ENCODE data around the gene DHODH.
"Not testable (repeated sequence)": the region's sequence is repeated elsewhere in the genome, so short reads cannot be mapped to it uniquely, and the experiment has no call there.

DHODH gene

DNA sequence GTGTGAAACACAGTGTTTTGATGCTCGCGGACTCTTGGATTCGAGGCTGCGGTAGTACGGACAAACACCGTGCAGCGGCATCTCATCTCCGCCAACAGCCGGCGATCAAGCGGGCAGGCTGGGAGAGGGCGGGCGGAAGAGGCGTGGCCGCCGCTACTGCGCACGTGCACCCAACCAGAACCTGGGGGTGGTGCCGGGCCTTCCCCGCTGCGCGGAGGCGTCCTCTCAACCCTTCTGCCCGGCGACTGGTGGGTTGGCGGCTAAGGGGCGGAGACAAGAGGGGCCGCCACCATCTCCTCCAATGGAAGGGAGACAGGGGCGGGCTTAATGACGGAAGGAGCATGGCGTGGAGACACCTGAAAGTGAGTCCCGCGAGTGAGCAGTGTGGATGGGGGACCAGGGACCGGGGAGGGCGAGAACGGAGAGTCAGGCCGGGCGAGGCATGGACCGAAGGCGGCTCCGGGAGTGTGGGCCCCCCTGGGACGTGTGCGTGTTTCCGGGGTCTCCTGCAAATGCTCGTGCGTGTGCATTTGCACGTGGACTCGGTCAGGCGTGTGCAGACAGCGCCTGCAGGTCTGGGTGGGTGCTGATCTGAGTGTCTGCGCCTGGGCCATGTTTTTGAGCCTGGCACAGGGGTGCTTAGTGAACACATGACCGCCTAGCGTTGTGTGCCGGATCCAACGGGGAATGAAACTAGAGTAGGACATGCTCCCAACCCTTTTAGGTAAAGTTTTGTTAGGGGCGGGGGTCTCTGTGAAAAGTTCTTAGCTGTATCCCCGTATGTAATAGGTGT lies at the start of gene DHODH:
DHODH (plus strand) TSS at position 321 of the 793 bp plus-strand sequence; CDS start at position 342, 21 bp downstream.
- peak; percentile 93 for DNase-seq

DNA sequence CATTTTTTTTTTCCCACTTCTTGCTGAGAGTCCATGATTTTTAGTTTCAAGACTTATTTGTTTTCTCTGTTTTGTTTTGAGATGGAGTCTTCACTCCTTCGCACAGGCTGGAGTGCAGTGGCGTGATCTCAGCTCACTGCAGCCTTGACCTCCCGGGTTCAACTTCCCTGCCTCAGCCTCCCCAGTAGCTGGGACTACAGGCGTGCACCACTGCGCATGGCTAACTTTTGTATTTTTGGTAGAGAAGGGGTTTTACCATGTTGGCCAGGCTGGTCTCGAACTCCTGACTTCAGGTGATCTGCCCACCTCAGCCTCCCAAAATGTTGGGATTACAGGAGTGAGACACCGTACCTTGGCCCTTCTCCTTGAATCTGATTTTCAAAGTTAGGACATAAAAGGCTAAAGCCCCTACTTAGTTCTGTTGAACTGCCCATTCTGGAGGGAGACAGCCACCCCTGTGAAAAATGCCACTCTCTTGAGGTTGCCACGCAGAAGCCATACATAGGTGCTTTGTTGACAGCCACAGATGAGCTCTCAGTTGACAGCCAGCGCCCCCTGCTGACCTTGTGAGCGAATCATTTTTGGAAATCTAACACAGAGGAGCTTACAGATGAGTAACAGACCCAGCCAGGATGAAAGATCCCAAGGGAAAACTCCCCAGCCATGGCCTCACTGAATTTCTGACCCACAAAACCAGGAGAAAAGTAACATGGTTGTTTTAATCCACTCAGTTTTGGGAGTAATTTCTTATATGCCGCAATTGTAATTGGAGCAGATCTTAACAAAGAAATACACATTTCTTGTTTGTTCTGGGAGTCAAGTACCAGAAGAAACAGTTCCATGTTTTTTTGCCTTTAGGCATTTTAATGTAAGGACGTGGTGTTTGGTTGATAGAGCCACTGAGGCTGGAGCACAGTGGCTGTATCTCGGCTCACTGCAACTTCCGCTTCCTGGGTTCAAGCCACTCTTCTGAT lies 47.2 kb upstream of the DHODH start:
- peak; percentile 79 for DNase-seq

DNA sequence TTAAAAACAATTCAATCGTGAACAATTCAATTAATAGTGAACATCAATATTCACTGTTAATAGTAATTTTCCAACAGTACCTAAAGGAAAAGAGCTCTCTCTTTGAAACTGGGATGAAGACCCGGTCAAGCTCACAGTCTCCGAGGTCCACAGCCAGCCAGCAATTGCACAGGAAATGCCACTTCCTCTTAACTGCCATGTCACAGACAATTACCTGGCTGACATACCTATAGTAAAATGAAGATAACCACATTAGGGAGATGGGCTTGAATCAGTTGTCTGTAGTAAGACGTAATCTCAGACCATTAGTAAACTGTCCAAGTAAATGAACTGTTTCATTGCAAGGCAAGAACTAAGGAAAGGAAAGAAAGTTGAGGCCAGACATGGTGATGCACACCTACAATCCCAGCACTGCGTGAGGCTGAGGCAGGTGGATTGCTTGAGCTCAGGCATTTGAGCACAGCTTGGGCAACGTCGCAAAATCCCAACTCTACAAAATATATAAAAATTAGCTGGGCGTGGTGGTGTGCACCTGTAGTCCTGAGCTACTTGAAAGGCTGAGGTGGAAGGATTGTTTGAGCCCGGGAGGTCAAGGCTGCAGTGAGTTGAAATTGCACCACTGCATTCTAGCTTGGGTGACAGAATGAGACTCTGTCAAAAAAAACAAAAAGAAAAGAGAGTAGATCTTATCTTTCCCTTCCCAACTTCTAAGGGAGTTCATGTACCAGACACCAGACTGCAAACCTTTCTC lies 45.2 kb upstream of the DHODH start:
- DNase-seq, result no peak

DNA sequence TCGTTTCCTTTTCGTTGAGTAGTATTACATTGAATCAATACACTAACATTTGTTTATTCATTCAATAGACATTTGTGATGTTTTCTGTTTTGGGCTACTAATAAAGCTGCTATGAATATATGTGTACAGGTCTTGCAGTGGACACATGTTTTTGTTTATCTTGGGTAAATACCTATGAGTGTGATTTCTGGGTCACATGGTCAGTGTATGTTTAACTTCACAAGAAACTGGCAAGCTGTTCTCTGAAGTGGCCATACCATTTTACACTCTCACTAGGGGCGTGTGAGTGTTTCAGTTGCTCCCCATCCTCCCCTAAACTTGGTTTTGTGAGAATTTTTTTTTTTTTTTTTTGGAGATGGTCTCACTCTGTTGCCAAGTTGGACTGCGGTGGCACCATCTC lies 43.3 kb upstream of the DHODH start:
- DNase-seq, result no peak

DNA sequence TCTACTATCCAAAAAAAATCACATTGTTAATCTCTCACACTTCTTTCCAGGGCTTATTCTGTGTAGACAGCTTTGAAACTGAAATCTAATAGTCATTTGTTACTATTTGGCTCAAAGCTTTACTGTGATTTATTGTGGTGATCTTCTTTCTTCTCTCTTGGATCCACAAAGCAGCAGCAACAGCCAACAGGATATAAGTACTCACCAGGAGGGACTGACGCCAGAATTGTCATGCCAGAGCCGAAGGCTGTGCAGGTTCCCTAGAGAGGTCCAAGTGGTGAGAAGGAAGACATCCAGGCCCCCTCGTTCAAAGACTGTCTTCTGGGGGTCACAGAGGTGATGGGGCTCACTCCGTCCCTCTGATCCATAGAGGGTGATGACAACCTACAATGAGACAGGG lies 41.6 kb upstream of the DHODH start:
- no peak for DNase-seq

DNA sequence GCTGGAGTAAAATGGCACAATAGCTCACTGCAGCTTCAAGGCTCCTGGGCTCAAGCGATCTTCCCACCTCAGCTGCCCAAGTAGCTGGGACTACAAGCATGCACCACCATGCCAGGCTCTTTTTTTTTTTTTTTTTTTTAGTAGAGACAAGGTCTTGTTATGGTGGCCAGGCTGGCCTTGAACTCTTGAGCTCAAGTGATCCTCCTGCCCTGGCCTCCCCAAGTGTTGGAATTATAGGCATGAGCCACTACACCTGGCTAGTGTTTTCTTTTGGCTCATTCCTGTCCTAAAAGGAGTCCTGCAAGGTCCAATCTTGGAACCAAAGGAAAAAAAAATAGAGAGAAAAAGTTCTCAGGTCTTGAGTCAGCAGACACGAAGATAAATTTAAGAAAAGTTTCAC lies 39.2 kb upstream of the DHODH start:
- DNase-seq, result no peak

DNA sequence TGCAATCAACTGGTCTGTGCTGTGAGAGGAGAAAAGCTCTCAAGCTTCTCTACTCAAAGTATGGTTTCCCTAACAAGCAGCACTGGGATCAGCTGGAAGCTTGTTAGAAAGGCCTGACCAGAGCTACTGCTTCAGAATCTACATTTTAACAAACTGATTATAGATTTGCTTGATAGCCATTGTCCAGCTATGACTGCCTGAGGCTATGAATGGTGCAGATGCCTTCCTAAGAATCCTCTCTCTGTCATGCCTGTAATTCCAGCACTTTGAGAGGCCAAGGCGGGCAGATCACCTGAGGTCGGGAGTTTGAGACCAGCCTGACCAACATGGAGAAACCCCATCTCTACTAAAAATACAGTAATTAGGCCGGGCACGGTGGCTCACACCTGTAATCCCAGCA lies 37.0 kb upstream of the DHODH start:
- DNase-seq, result no peak

DNA sequence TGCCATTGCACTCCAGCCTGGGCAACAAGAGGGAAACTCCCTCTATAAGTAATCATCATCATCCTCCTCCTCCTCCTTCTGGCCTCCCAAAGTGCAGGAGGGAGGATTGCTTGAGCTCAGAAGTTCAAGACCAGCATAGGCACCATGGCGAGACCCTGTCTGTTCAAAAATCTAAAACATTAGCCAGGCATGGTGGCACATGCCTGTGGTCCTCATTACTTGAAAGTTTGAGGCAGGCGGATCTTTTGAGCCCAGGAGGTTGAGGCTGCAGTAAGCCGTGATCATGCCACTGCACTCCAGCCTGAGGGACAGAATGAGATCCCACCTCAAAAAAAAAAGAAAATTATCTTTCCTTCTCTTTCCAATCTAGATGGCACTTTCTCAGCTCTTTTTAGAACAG lies 36.2 kb upstream of the DHODH start:
- no peak for DNase-seq

DNA sequence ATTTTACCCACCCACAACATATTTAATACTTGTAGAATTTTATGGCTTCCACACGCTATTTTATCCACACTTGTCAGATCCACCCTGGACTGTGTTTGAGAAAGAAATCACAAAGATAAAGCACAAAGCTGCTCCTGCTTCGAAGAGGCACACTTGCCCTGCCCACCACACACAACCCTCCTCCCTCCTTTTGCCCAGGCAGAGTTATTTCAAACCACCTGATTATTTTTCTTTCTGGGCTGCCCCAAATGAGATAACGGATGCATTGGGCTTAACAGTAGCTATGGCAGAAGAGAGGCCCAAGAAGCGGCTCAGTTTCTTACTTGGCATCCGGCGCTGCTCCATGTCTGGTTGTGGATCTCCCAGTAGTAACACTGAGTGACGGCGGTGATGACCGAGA lies 35.5 kb upstream of the DHODH start:
- DNase-seq, result no peak

DNA sequence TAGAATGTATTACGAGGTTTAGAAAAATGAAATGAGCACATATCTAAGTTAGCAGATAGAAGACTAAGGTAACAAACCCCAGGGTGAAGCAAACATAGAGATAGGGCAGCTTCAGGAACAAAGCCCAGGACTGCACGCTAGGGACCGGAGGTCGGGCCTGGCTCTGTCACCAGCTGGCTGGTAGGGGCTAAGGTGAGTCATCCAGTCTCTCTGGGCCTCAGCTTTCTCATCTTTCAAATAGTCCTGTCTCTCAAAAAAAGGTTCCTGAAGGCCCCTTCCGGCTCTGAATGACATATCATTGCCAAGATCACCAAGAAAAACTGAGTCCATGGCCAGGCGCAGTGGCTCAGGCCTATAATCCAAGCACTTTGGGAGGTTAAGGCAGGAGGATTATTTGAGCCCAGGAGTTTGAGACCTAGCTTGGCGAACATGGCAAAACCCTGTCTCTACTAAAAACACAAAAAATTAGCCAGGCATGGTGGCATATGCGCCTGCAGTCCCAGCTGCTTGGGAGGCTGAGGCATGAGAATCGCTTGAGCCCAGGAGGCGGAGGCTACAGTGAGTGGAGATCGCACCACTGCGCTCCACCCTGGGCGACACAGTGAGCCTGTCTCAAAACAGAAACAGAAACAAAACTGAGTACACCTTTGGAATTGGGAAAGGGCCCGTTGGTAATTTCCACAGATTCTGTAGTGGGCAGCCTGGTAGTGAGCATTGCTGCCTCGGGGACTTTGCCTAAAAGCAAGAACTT lies 34.3 kb upstream of the DHODH start:
- DNase-seq, result no peak

DNA sequence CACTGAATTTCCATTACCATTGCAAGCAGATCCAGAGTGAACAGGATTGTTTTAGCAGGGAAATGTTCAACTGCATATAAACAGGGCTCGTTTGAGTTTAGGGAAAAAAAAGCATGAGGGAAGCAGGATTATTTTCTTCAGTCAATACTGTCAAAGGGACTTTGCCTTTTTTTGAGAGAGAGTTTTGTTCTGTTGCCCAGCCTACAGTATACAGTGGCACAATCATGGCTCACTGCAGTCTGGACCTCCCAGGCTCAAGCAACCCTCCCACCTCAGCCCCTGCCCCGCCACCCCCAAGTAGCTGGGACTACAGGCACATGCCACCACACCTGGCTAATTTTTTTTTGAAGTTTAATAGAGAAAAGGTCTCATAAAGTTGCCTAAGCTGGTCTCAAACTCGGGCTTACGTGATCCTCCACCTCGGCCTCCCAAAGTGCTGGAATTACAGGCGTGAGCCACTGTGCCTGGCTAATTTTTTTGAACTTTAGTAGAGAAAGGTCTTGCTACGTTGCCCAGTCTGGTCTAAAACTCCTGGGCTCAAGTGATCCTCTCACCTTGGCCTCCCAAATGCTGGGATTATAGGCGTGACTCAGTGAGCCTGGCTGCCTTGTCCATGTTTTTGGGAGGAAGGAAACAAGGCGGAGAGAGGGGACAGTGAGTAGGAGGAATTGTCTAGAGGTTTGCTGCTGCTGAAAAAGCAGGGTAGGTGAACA lies 23.1 kb upstream of the DHODH start:
- no peak for DNase-seq

DNA sequence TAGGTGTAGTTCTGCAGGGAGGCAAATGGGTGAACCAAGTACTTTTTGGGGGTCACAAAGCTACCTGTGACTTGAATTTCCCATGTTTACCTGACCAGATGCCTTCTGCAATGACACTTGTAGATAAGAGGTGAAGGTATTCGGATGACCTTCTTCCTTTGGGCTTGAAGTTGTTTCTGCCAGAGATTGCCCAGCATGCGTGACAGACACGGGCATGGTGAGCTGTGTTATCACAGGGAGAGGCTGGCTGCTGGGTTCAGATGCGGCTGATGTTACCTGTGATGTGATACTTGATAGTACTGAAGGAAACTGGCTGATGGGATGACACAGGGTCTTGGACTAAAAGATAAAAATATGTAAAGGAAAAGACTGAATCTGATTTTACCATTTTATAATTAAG lies 22.4 kb upstream of the DHODH start:
- no peak for DNase-seq

DNA sequence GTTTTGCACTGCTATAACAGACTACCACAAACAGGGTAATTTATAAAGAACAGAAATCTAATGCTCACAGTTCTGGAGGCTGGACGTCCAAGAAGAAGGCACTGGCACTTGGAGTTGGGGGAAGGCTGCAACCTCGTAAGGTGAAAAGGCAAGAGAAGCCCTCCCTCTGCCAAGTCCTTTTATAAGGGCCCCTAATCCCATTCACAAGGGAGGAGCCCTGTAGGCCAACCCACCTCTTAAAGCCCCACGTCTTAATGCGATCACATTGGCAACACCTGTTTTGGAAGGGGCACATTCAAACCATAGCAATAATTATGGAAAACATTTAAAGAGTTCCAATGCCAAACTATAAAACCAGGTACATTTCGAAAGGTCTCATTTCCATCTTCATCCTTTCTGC lies 13.5 kb upstream of the DHODH start:
- DNase-seq, result no peak

DNA sequence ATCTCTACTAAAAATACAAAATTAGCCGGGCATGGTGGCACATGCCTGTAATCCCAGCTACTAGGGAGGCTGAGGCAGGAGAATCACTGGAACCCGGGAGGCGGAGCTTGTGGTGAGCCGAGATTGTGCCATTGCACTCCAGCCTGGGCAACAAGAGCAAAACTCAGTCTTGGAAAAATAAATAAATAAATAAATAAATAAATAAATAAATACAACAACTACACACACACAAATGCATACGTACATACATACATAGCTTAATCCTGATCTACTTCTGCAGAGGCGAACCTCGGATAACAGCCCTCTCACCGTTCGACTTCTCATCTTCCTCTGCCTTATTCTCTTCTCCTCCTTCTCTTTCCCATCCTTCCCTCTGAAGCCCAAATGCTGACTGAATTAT lies 11.0 kb upstream of the DHODH start:
- DNase-seq, result not testable (repeated sequence)

DNA sequence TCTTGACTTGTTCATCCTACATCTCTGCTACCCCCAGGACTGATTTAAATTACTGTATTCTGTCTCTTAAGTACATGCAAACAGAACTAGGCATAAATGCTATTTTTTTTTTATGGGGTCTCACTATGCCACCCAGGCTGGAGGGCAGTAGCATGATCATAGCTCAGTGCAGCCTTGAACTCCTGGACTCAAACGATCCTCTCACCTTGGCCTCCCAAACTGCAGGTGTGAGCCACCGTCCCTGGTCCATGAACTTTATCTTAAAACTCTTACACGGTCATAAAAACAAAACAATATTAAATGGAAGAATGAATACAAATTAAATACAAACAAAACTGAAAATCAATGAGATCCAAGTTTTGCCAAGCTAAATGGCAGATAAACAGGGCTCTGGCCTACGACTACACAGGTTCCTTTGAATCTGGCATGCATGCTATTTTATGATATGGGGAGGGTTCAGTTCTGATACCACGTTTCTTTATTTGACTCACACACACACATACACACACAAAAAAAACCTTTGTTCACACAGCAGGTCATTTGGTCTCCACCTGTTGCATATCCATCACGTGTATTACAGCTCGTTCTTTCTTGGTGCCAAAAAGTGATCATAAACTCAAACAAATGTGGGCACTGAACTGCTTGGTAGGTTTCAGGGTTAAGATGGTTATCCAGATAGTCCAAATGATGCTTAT lies 7.2 kb upstream of the DHODH start:
- no peak for DNase-seq

DNA sequence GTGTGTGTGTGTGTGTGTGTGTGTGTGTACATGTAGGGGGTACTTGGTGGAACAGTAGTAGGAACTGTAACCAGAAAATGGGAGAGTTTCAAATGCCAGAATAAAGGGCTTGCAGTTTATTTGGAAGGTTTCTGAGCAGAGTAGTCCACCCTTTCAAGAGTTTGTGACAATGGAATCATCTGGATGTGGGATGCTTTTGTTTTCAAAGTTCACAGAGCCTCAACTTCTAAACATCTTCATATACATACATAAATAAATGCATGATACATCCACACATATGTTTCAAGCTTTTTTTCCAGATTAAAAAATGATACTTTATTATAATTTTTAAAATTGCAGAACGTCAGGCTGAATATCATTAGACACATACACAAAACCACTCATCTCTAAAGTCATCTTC lies 5.9 kb upstream of the DHODH start:
- no peak for DNase-seq

DNA sequence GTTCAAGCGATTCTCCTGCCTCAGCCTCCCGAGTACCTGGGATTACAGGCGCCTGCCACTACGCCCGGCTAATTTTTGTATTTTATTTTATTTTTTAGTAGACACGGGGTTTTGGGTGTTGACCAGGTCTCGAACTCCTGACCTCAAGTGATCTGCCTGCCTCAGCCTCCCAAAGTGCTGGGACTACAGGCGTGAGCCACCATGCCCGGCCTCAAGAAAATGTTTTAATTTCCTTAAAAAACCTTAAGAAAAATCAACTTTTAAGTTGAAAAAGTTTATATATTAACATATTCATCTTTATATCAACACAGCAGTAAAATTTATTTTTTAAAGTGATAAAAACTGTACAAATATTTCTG lies 500 bp upstream of the DHODH start:
- DNase-seq, result not testable (repeated sequence)

DNA sequence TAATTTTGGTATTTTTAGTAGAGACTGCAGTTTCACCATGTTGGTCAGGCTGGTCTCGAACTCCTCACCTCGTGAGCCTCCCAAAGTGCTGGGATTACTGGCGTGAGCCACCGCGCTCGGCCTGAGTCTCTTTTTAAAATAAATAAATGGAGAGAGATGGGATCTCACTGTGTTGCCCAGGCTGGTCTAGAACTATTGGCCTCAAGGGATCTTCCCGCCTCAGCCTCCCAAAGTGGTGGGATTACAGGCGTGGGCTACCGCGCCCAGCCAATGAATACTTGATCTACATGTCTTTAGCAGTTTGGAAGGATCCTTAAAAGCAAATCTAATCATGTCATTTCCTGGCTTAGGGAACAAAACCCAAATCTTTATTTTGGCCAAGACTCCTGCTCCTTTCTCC lies 1.2 kb downstream of the DHODH start:
- no peak for DNase-seq

DNA sequence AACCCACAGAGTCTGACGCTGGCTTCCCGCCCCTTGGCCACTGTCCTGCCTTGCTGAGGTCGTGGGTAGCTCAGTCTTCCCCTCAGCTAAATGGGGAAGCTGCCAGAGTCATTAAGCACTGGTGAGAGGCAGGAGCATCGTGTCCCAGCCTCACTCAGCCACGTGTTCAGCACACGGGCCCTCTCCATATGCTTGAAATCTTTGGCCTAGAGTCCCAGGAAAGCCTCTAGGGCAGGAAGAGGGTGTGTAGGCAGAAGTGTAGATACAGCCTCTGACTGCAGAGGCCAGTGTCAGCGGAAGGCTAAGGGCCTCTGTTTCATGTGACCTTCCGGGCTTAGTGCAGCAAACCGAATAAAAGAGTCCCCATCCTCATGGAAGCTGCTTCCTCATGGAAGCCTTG lies 4.1 kb downstream of the DHODH start:
- no peak for DNase-seq

DNA sequence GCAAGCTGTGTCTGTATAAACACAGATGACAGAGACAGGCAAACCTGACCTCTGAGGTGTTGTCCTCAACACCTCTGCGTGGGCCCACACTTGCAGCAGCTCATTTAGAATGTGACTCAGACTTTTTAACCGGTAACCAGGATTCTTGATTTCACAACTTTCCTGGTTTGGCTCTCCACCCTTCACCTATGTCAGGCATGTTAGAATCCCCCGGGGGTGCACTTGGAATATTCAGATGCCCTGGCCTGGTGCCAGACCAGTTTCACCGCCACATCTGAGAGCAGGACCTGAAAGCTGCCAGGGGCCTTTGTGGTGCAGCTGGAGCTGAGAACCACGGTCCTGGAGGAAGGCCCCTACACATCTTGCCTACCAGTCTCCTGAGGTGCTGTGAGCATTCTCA lies 4.8 kb downstream of the DHODH start:
- no peak for DNase-seq

DNA sequence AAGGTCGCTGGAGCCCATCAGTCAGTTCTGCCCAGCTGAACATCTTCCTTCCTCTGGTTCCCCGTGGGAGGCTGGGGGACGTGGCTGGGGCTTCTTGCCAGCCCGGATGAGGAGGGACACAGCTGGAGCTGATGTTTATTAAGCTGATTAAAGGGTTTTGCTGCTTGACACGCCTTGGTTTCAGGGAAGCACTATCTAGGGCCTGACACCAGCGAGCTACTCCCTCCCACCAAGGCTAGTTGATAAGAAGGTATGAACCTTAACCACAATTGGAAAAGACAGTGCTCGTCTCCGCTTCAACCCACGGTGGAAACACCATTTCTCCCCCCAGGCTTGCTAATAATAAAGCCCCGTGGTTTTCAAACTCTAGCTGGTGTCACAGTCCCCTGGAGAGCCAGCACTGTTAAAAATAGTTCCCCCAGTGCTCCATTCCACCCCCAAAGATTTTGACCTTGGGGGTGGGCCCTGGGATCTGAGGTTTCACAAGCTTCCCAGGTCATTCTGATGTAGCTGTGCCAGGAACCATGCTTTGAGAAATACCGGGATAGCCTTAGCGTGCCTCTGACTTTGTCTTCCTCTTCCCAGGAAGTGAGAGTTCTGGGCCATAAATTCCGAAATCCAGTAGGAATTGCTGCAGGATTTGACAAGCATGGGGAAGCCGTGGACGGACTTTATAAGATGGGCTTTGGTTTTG lies 5.5 kb downstream of the DHODH start:
- no peak for DNase-seq
